ENCODE results near the gene LIN7B. TPM values are rescaled to one million over a fixed set of nuclear protein-coding genes. Genes with fewer than 3 reads are reported as not detected.
A peak's percentile ranks its signal among the peaks of the same experiment; 100 is the strongest.

Gene LIN7B
- total and polyA plus RNA-seq, 2 of the 13 experiments (the other 11 are each of a cell fraction or from before 2014, with no cell fraction given): 5.3 to 7.6 TPM

- TF ChIP-seq ZFX (CRISPR knock-in tag; IDR thresholded peaks at IDR 0.05; ENCODE audit: low read depth): peak; percentile 71
- TF ChIP-seq TGIF2 (CRISPR knock-in tag; IDR thresholded peaks at IDR 0.05): no peak
- no peak for TF ChIP-seq ISL2 (CRISPR knock-in tag; IDR thresholded peaks at IDR 0.05)
- TF ChIP-seq CBX2 (IDR thresholded peaks at IDR 0.05; ENCODE audit: low read depth, low read length): no peak
- no peak for TF ChIP-seq CBX2 (CRISPR knock-in tag; IDR thresholded peaks at IDR 0.05; ENCODE audit: low read depth)
- no peak for TF ChIP-seq ARNTL (CRISPR knock-in tag; IDR thresholded peaks at IDR 0.05)
- no peak for TF ChIP-seq TEAD2 (CRISPR knock-in tag; IDR thresholded peaks at IDR 0.05)
- no peak for TF ChIP-seq HNRNPK (IDR thresholded peaks at IDR 0.05; ENCODE audit: low read depth, low read length, poor library complexity, severe bottlenecking)
- TF ChIP-seq MLLT10 (CRISPR knock-in tag; IDR thresholded peaks at IDR 0.05): no peak
- no peak for TF ChIP-seq TBX3 (IDR thresholded peaks at IDR 0.05; ENCODE audit: borderline replicate concordance)
- TF ChIP-seq HNRNPH1 (optimal IDR thresholded peaks at IDR 0.05; ENCODE audit: low read depth, low read length): no peak
- TF ChIP-seq KLF13 (CRISPR knock-in tag; IDR thresholded peaks at IDR 0.05): no peak
- TF ChIP-seq ZNF205 (CRISPR knock-in tag; IDR thresholded peaks at IDR 0.05): peak; percentile 41; the same call in 1 of the 2 replicates
- TF ChIP-seq ZNF484 (CRISPR knock-in tag; IDR thresholded peaks at IDR 0.05; ENCODE audit: borderline replicate concordance, low read depth): no peak
- no peak for TF ChIP-seq ZNF317 (CRISPR knock-in tag; IDR thresholded peaks at IDR 0.05)
- TF ChIP-seq SETDB1 (CRISPR knock-in tag; IDR thresholded peaks at IDR 0.05; ENCODE audit: borderline replicate concordance): no peak
- TF ChIP-seq ETS1 (CRISPR knock-in tag; IDR thresholded peaks at IDR 0.05): no peak
- no peak for TF ChIP-seq ZNF788 (CRISPR knock-in tag; IDR thresholded peaks at IDR 0.05; ENCODE audit: borderline replicate concordance)
- no peak for TF ChIP-seq U2AF2 (IDR thresholded peaks at IDR 0.05; ENCODE audit: low read depth, low read length)
- TF ChIP-seq UBTF (CRISPR knock-in tag; IDR thresholded peaks at IDR 0.05): no peak
- no peak for TF ChIP-seq ARID3A (IDR thresholded peaks at IDR 0.05; ENCODE audit: low read depth, low read length)
- no peak; the same call in 1 of the 2 replicates for TF ChIP-seq ZGPAT (CRISPR knock-in tag; IDR thresholded peaks at IDR 0.05)
- TF ChIP-seq PBX2 (CRISPR knock-in tag; IDR thresholded peaks at IDR 0.05): no peak
These were observed at the start of gene LIN7B (continued) for GRCh38 chr19:49113762-49114629.

All from HepG2 (cell line).